NCI-H128 (cell line): ENCODE measurements around the gene CCDC142.
"Not testable (repeated sequence)": the region's sequence is repeated elsewhere in the genome, so short reads cannot be mapped to it uniquely, and the experiment has no call there.

Experiments used
- DNase-seq: peaks from one replicate; lab custom pipeline; 2025; ENCODE audit not compliant: unreplicated experiment; lab: John Stamatoyannopoulos, UW

The CCDC142 gene

GRCh38 chr2:74471332-74472065 is 11.3 kb downstream of the CCDC142 start:
- DNase-seq: no peak

- DNase-seq: not testable (repeated sequence)
These were observed 12.1 kb downstream of the CCDC142 start for GRCh38 chr2:74470742-74471141.

- no peak for DNase-seq
These were observed 18.4 kb downstream of the CCDC142 start for GRCh38 chr2:74464406-74464805.

- DNase-seq: no peak
These were observed 20.1 kb downstream of the CCDC142 start for GRCh38 chr2:74462786-74463105.

- DNase-seq: no peak
These were observed 20.6 kb downstream of the CCDC142 start for GRCh38 chr2:74462054-74462785.

GRCh38 chr2:74461187-74462053 is 21.4 kb downstream of the CCDC142 start:
- no peak for DNase-seq

- DNase-seq: not testable (repeated sequence)
These were observed 22.6 kb downstream of the CCDC142 start for GRCh38 chr2:74460187-74460586.

GRCh38 chr2:74459503-74460118 is 23.2 kb downstream of the CCDC142 start:
- DNase-seq: not testable (repeated sequence)

GRCh38 chr2:74458938-74459363 is 23.8 kb downstream of the CCDC142 start:
- DNase-seq: no peak

- DNase-seq: peak; percentile 98
These were observed 24.5 kb downstream of the CCDC142 start, which contains the start of gene WBP1 for GRCh38 chr2:74458132-74458937. Gene WBP1, plus strand, starts transcription at chr2:74458438. Its CDS starts 165 bp downstream, at chr2:74458603.

GRCh38 chr2:74457549-74458131 is 25.2 kb downstream of the CCDC142 start:
- peak; percentile 66 for DNase-seq

- peak; percentile 66 for DNase-seq
These were observed 25.7 kb downstream of the CCDC142 start for GRCh38 chr2:74457129-74457548.

- DNase-seq: peak; percentile 95
These were observed 27.9 kb downstream of the CCDC142 start, which contains the start of gene INO80B for GRCh38 chr2:74454654-74455511. Gene INO80B, plus strand, starts transcription at chr2:74455087. Its CDS starts 30 bp downstream, at chr2:74455117.

- no peak for DNase-seq
These were observed 32.1 kb downstream of the CCDC142 start for GRCh38 chr2:74450570-74451190.

GRCh38 chr2:74448771-74449170 is 34.0 kb downstream of the CCDC142 start:
- no peak for DNase-seq

- DNase-seq: no peak
These were observed 35.4 kb downstream of the CCDC142 start for GRCh38 chr2:74447230-74447999.

GRCh38 chr2:74444498-74445318 is 38.1 kb downstream of the CCDC142 start:
- no peak for DNase-seq
